Activated naive CD4-positive, alpha-beta T cell treated with Interleukin-2 at 50 U/mL for 16 hours (primary cell): ENCODE measurements around the gene TPSD1.
"Not testable (repeated sequence)": the region's sequence is repeated elsewhere in the genome, so short reads cannot be mapped to it uniquely, and the experiment has no call there.

Experiments used
- DNase-seq: peaks from one replicate; pipeline ENCODE4 v3.0.0-alpha.2; 2020

Gene TPSD1

GRCh38 chr16:1243907-1244850 lies 11.7 kb upstream of the TPSD1 start:
- DNase-seq: not testable (repeated sequence)

GRCh38 chr16:1244881-1245280 lies 11.0 kb upstream of the TPSD1 start:
- no peak for DNase-seq

DNA sequence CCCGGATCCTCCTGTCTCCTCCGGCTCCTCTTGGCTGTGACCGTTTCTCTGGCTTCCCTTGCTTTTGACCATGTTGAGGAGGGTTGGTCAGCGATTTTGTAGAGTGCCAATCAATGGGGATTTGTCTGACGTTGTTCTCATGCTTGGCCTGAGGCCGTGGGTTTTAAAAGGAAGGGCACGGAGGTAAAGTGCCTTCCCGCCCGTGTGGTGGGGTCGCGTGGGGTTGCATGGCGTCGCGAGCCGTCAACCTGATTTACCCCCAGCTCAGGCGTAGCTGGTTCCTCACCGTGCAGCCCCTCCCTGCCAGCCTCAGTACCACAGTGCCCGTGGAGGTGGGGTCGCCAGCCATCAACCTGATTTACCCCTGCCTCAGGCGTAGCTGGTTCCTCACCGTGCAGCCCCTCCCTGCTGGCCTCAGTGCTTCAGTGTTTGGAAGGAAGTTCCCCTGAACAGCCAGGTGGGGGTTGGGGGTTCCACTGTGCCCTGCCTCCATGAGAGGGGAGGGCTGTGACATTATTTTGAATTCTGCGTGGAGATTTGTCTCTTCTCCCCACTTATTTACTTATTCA lies 10.3 kb upstream of the TPSD1 start:
- DNase-seq: no peak

- not testable (repeated sequence) for DNase-seq
Measured at GRCh38 chr16:1247903-1248537, 7.8 kb upstream of the TPSD1 start.

DNA sequence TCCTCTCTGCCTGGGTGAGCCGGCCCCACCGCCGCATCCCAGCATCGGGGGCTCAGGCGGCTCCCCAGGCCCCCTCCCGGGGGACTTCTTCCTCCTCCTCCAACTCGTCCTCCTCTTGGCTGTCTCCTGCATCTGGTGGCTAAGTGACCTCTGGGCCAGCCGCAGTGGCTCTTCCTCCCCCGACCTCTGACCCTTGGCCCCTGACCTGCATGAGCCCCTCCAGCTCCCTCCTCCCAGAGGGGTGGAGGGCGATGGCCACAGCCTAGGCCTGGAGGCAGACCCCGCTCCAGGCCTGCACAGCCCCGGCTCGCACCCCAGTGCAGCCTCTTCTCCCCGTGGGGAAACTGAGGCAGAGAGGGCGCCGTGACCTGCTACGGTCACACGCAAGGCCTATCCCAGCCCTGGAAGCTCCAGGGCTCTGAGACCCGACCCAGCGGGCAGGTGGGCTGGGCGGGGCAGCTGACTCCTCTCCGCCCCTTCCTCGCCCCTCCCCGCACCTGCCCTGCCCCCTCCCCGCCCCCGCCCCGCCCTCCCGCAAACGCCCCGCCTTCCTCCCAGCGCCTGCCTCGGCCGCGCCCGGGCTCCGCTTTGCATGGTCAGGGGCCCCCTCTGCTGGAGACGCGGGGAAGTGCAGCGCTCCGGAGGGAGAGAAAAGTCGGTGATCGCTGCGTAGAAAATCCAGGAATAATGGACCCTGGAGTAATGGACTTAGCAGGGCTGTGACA lies 6.7 kb upstream of the TPSD1 start:
- not testable (repeated sequence) for DNase-seq

DNA sequence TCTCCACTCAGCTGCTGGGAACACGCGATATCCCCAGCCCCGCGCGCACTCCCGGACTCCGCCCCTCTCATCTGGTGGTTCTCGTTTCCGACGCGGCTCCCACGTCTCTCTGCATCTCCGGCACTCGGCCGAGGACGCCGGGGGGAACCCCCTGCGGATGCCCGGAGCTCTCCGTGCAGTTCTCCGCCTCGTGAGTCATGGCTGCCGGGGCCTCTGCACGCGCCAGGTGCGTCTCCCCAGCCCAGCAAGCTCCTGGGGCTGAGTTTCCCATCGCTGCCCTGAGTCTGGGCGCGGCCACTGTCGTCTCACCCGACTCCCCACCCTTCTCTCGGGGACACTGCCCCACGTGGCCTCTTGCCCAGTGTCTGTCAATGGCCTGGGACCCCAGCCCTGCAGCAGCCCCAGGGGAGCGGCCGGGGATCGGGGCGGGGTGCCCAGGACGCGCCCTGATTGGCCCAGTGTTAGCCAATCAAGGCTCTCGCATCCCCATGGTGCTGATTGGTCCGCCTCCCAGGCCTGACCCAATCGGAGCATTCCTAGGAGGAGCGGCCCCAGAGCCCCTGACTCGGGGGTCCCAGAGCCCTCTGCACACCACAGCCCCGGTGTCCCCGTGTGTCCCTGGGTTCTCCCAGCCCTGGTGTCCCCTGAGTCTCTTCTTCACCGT lies 2.0 kb upstream of the TPSD1 start:
- DNase-seq: not testable (repeated sequence)

- DNase-seq: not testable (repeated sequence)
Measured at GRCh38 chr16:1254821-1255220, 1.0 kb upstream of the TPSD1 start.

DNA sequence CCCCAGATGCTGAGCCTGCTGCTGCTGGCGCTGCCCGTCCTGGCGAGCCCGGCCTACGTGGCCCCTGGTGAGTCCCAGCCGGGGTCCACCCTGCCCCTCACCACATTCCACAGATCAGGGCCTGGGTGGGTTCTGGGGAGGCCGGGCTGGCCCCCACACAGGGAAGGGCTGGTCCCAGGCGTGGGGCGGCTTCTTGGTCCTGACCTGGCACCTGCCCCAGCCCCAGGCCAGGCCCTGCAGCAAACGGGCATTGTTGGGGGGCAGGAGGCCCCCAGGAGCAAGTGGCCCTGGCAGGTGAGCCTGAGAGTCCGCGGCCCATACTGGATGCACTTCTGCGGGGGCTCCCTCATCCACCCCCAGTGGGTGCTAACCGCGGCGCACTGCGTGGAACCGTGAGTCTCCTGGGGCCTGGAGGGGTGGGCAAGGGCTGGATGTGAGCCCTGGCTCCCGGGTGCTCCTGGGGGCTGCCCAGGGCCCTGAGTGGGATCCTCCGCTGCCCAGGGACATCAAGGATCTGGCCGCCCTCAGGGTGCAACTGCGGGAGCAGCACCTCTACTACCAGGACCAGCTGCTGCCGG lies 516 bp downstream of the TPSD1 start:
- not testable (repeated sequence) for DNase-seq

DNA sequence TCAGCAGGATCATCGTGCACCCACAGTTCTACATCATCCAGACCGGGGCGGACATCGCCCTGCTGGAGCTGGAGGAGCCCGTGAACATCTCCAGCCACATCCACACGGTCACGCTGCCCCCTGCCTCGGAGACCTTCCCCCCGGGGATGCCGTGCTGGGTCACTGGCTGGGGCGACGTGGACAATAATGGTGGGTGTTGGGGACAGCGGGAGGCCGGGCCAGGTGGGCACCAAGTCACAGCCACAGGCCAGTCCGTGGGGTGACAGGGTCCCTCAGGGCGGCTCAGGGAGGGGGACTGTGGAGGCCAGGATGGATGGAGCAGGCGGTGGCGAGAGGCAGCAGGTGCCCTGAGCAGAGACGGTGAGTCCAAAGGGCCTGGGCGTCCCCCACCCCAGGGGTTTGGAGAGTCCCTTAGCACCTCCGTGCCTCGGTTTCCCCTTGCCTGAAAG lies 1.0 kb downstream of the TPSD1 start:
- no peak for DNase-seq

- DNase-seq: no peak
Measured at GRCh38 chr16:1257561-1258224, 1.8 kb downstream of the TPSD1 start.

- DNase-seq: no peak
Measured at GRCh38 chr16:1258225-1258600, 2.3 kb downstream of the TPSD1 start.

DNA sequence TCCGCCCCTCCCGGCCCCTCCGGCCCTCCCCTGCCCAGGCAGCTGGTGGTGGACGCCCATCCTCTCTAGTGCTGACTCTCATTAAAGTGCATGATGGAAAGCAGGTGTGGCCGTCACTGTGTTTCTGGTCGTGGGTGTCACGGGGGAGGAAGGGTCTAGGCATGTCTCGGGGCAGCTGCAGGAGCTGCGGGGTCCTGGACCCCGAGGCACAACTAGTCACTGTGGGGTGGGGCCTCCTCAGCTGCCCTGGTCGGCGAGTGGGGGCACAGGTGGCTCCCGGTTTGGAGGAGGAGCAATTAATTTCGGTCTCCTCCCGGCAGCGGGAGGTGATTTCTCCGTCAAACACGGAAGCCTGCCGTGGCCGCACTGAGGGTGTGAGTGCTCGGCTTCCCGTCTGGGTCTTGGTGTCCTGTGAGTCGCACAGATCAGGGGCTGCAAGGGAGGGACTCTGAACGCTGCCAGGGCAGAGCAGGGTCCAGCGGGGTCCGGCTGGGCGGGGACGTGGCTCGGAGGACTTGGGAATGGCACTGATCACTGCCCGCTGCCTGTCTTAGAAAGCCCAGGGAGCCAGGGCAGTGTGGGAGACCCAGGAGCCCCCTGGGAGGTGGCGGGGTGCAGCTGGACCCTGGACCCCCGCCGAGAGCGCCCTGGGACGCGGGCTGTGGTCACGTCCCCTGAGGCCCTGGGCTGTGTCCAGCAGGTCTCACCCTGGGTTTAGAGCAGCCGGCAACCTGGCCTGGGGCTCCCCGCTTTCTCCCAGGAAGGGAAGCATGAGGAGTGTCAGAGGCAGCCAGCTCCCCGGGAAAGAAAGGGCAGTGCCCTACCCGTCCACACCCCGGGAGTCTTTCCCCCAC lies 3.3 kb downstream of the TPSD1 start:
- no peak for DNase-seq

DNA sequence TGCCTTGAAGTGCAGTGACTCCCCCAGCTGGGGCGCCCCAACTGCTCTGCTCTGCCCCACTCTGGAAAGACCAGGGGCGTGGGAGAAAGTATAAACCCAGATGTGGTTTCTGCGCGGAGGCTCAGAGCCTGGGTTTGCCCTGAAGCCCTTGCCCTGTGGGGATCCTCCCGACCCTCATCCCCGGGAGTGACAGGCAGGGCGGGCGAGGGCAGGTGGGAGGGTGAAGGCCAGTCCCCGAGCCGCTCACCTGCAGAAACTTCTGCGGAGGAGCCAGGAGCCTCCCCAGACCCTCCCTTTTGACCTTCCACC lies 3.8 kb downstream of the TPSD1 start:
- DNase-seq: no peak

DNA sequence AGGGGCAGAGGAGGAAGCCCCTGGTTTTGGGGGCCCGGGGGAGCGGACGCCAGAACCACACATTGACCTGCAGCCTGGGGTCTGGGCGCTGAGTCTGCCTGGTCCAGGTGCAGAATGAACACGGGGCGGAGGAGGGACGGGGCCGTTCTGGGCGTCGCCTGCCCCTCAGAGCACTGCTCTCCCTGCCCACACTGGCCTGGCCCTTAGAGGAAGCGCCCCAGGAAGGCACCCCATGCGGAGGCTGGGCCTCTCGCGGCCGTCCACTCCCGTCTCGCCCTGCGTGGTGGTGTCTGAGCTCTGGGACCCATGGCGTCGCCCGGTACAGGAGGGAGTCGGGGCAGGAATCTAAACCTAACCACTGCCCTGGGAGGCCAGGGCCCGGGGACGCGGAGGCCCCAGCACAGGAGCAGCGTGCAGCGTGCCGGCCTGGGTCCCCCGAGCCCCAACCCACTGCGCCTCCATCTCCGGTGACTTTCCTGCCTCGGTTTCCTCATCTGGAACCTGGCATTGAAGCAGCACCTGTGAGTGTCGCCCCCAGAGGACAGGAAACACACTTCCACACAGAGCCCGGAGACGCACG lies 4.3 kb downstream of the TPSD1 start:
- no peak for DNase-seq

DNA sequence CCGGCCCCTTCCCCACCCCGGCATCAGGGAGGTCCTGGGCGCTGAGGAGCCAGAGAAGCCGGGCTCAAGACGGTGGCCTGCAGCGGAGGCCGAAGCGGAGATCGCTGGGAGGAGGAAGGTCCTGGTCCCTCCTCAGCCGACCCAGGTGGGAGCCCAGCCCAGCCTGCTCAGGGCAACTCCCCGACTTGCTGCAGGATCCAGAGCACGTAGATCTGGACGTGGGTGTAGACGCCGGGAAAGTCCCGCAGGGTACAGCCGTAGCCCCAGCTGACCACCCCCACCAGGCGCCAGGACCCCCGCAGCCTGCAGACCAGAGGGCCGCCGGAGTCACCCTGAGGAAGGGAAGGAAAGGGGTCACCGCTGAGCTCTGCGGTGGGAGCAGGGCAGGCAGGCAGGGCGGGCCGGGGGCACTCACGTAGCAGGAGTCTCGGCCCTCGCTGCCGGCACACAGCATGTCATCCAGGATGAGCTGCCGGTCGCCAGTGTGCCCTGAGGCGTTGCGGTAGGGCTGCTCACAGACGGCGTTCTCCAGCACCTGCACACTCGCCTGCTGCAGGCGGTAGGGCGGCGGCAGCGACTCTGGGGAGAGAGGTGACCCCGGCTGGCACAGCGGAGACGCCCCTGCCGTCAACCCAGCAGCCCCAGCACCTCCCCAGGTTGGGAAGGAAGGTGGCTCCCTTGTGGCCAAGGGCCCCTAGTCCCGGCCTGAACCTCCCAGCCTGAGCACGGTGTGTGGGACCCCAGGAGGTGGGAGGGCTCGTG lies 5.4 kb downstream of the TPSD1 start:
- no peak for DNase-seq

DNA sequence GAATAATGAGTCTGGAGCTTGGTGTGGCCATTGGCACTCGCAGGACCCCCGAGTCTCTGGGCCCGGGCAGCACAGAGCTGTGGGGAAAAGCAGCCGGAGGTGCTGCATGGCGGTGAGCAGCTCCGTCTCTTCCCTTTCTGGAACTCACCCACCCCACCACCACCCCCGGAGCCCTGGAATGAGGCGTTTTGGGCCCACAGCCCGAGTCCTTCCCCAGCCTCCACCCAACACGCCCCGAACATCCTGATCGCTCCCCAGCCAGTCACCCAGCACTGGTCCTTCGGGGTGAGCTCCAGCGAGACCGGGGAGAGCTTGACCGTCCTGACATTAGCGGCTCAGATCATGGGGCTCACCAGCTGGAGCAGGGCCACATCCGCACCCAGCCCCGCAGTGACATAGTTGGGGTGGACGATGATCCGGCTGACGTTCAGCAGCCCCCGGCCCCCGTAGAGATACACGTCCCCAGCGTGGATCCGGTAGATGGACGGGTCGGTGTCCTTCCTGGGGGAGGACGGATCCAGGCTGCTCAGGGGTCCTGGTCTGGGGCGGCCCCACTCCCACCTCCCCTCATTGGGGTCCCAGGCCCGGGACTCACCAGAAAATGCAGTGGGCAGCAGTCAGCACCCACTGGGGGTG lies 6.5 kb downstream of the TPSD1 start:
- no peak for DNase-seq

GRCh38 chr16:1262846-1263221 lies 7.0 kb downstream of the TPSD1 start:
- DNase-seq: no peak

GRCh38 chr16:1263591-1264344 lies 7.9 kb downstream of the TPSD1 start:
- DNase-seq: no peak
